PFSK-1 (cell line): ENCODE measurements around the gene TRAP1.

Experiments used
- REST ChIP-seq, 2 experiments: IDR thresholded peaks; 2 replicates each; pipeline versions ENCODE4 v1.6.1 to v1.8.0; 2011 to 2012; ENCODE audit warnings: low read depth in 2 of 2, low read length in 2 of 2, control low read depth in 1 of 2, inconsistent platforms in 1 of 2, mild to moderate bottlenecking in 1 of 2, moderate library complexity in 1 of 2; ENCODE audit not compliant: insufficient read depth in 1 of 2
- TAF1 ChIP-seq: IDR thresholded peaks from 2 replicates; pipeline ENCODE4 v1.6.1; 2012; ENCODE audit warnings: low read length, control low read depth, borderline replicate concordance; ENCODE audit not compliant: insufficient read depth

DNA sequence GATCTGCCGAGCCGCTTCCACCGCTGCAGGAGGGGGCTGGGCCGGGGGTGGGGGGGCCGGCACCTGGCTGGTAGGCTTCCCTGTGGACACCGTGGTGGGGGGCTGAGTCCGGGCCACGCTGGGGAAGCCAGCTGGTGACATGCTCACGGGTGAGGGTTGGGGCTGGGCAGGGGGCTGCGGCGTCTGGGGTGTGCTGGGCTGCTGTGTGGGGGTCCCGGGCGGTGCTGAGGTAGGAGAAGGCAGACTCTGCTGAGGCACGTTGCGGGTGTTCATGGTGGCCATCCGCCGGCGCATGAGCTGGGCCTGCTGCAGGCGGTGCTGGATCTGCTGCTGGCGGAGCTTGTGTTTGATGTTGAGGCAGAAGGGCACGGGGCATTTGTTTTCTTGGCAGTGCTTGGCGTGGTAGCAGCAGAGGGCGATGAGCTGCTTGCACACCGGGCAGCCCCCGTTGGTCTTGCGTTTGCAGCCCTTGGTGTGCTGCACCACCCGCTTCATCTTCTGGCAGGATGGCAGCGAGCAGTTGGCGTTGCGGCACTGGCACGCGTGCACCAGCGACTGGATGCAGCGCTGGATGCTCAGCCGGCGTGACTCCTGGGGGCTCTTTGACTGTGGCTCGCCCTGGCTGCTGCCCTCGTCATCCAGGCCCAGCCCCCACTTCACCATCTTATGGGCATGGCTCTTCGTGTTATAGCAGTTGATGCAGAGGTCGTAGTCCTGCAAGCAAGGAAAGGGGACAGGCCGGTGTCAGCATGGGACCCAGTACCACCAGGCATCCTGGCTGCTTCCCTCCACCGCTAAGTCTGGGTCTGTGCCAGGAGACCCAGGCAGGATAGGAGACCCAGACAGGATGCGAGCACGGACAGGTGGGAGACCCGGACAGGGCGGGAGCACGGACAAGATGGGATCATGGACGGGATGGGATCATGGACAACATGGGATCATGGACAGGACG lies 12.1 kb upstream of the TRAP1 start:
- no peak for TF ChIP-seq TAF1
- TF ChIP-seq REST (IDR thresholded peaks at IDR 0.05; ENCODE audit: insufficient read depth in 1 of 2, low read depth in 2 of 2, low read length in 2 of 2), result no peak
